Fibroblast of skin of right biceps (primary cell): Measurements from ENCODE around the gene TOMM5.

Experiments
- DNase-seq: peaks from one replicate; pipeline ENCODE4 v3.0.0-alpha.2; 2013

Gene TOMM5

GRCh38 chr9:37561682-37562081, 30.7 kb downstream of the TOMM5 start:
- no peak for DNase-seq

- DNase-seq: no peak
Observed at GRCh38 chr9:37559855-37560592, 32.4 kb downstream of the TOMM5 start.

- DNase-seq: no peak
Observed at GRCh38 chr9:37559125-37559524, 33.3 kb downstream of the TOMM5 start.

- peak; percentile 52 for DNase-seq
Observed at GRCh38 chr9:37555786-37556185, 36.6 kb downstream of the TOMM5 start.

DNA sequence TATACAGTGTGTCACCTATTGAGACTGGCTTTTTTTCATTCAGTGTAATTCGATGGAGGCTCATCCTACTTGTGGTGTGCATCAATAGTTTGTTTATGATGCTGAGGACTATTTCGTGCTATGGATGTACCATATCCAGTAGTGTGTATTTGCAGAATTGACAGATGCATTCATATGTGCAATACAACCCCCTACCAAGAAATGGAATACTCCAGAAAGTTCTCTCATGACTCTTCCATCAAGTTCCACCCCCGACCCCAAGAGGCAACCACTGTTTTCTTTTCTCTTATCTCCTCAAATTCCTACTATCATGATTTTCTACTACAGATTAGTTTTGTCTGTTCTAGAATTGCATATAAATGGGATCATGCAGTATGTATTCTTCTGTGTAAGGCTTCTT, 38.1 kb downstream of the TOMM5 start:
- DNase-seq: no peak

GRCh38 chr9:37551888-37552287, 40.5 kb downstream of the TOMM5 start:
- DNase-seq: no peak

GRCh38 chr9:37551468-37551867, 40.9 kb downstream of the TOMM5 start:
- DNase-seq: no peak

DNA sequence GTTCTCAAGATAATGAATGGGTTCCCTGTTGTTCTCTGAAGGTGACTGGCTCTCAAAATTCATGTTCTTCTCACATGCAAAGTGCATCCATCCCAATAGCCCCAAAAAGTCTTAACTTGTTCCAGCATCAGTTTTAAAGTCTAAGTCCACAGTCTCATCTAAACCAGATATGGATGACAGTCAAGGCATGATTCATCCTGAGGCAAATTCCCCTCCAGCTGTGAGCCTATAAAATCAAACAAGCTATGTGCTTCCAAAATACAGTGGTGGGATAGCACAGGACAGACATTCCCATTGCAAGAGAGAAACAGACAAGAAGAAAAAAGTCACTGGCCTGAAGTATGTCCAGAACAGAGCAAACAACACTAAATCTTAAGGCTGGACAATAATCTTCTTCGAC, 41.6 kb downstream of the TOMM5 start:
- peak; percentile 31 for DNase-seq

DNA sequence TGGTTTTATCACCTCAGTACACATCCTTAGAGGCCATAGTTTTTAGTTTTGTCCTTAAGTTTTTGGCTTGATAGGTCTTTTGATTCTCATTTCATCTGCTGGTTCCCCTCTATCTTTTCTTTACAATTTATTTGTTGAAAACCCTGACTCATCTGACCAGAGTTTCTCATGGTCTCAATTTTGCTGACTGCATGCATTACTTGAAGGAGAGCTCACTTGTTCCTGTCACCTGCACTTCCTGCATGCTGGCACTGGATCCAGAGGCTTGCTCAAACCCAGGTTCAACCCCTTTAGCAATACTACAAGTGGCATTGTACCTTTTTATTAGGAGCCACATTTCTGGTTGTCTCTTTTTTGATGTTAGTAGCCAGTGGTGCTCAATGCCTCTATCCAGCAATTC, 42.9 kb downstream of the TOMM5 start:
- DNase-seq: no peak

GRCh38 chr9:37547328-37547878, 45.0 kb downstream of the TOMM5 start:
- no peak for DNase-seq

DNA sequence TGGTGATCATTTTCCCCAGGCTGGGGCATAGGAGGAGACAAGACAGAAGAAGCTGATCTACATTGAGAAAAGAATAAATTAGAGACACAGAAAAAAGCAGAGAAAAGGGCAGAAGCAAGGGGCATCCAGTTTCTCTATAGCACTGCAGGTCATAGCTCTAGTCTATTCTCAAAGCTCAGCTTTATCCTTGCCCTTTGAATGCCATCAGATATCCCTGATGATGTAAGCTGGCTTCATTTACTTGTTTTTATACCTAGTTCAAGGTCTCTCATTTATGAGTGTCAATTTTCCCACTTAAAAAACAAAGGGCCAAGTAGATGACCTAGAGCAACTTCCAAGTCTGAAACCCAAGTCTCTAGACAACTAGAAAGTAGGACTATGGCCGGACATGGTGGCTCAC, 48.9 kb downstream of the TOMM5 start:
- DNase-seq: no peak

- DNase-seq: no peak
Observed at GRCh38 chr9:37542895-37543294, 49.5 kb downstream of the TOMM5 start.

DNA sequence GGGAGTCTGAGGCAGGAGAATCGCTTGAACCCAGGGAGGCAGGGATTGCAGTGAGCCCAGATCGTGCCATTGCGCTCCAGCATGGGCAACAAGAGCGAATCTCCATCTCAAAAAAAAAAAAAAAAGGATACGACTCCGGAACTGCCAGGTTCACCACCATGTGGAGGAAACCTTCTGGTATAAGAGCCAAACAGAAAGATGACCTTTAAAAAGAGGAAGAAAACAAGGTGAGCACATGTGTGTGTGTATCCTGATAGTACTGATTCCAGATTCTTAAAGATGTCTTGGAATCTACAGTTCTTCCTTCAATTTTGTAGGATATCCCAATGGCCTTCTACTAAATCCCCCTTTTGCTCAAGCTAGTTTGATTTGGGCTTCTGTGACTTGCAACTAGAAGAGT, 49.9 kb downstream of the TOMM5 start:
- no peak for DNase-seq

- no peak for DNase-seq
Observed at GRCh38 chr9:37541465-37541864, 50.9 kb downstream of the TOMM5 start.

GRCh38 chr9:37540634-37541033, 51.8 kb downstream of the TOMM5 start:
- no peak for DNase-seq

GRCh38 chr9:37539634-37540033, 52.8 kb downstream of the TOMM5 start:
- DNase-seq: no peak
